ENCODE data around the gene TBC1D24. TPM values are rescaled to one million over a fixed set of nuclear protein-coding genes. Genes with fewer than 3 reads are reported as not detected.

The TBC1D24 gene
- total RNA-seq, 2 experiments from 2014 or later = 16.6 to 16.7 TPM

DNA sequence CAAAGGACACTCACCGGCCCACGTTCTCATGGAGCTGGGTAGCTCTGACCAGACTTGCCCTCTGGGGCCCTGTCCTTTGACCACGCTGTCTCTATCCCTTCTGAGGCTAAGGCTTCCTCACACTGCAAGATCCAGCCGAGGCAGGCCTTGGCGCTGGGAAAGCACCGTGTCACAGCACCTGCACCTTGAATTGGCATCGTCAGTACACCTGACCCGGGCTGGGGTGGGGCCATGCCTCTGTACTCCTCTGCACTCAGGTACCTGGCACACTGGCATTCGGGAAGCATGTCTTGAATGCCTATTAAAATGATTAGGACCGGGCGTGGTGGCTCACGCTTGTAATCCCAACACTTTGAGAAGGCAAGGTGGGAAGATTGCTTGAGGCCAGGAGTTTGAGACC, 6.0 kb downstream of the TBC1D24 start:
- DNase-seq = no peak
- Mint-ChIP-seq H3K4me1 (ENCODE audit: low read depth) (peaks cover 13% of the 10 kb centered on the region), H3K9me3 (no peaks in the 10 kb centered on the region), H3K27me3 (no peaks in the 10 kb centered on the region), H3K27ac (no peak overlapping the region), H3K36me3 (ENCODE audit: low read depth) (no peaks in the 10 kb centered on the region), H3K4me3 (no peak overlapping the region)
- CTCF ChIA-PET = no interaction called here
- POLR2A ChIA-PET = interaction anchor here (1.7 kb wide), 1 partner anchor 32 kb away, joined by 5 read pairs; no protein-coding TSS in a partner anchor
- TF ChIP-seq, protein P1, sequence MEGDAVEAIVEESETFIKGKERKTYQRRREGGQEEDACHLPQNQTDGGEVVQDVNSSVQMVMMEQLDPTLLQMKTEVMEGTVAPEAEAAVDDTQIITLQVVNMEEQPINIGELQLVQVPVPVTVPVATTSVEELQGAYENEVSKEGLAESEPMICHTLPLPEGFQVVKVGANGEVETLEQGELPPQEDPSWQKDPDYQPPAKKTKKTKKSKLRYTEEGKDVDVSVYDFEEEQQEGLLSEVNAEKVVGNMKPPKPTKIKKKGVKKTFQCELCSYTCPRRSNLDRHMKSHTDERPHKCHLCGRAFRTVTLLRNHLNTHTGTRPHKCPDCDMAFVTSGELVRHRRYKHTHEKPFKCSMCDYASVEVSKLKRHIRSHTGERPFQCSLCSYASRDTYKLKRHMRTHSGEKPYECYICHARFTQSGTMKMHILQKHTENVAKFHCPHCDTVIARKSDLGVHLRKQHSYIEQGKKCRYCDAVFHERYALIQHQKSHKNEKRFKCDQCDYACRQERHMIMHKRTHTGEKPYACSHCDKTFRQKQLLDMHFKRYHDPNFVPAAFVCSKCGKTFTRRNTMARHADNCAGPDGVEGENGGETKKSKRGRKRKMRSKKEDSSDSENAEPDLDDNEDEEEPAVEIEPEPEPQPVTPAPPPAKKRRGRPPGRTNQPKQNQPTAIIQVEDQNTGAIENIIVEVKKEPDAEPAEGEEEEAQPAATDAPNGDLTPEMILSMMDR (IDR thresholded peaks at IDR 0.05) = no peak
- no peak for ATAC-seq
- intact Hi-C loops (cut with micrococcal nuclease) = no loop called here

GRCh38 chr16:2481676-2482075, 6.7 kb downstream of the TBC1D24 start:
- DNase-seq (no peak), ATAC-seq (no peak)
- H3K4me1 Mint-ChIP-seq (ENCODE audit: low read depth) = peaks cover 14% of the 10 kb centered on the region
- ChIA-PET CTCF (no interaction called here), POLR2A (interaction anchor here (1.3 to 1.7 kb wide), 2 partner anchors 12 to 31 kb away, joined by 3 to 5 read pairs; no protein-coding TSS in a partner anchor)
- no peaks in the 10 kb centered on the region for H3K36me3 Mint-ChIP-seq (ENCODE audit: low read depth)
- intact Hi-C loops (cut with micrococcal nuclease) = no loop called here
- H3K4me3 Mint-ChIP-seq = no peak overlapping the region
- no peaks in the 10 kb centered on the region for H3K27me3 Mint-ChIP-seq
- no peak overlapping the region for H3K27ac Mint-ChIP-seq
- TF ChIP-seq, protein P1 (IDR thresholded peaks at IDR 0.05) = no peak
- no peaks in the 10 kb centered on the region for H3K9me3 Mint-ChIP-seq

- TF ChIP-seq, protein P1 (IDR thresholded peaks at IDR 0.05) = no peak
- no peaks in the 10 kb centered on the region for H3K36me3 Mint-ChIP-seq (ENCODE audit: low read depth)
- no peak overlapping the region for H3K27ac Mint-ChIP-seq
Measured at GRCh38 chr16:2482249-2482648, 7.3 kb downstream of the TBC1D24 start.

DNA sequence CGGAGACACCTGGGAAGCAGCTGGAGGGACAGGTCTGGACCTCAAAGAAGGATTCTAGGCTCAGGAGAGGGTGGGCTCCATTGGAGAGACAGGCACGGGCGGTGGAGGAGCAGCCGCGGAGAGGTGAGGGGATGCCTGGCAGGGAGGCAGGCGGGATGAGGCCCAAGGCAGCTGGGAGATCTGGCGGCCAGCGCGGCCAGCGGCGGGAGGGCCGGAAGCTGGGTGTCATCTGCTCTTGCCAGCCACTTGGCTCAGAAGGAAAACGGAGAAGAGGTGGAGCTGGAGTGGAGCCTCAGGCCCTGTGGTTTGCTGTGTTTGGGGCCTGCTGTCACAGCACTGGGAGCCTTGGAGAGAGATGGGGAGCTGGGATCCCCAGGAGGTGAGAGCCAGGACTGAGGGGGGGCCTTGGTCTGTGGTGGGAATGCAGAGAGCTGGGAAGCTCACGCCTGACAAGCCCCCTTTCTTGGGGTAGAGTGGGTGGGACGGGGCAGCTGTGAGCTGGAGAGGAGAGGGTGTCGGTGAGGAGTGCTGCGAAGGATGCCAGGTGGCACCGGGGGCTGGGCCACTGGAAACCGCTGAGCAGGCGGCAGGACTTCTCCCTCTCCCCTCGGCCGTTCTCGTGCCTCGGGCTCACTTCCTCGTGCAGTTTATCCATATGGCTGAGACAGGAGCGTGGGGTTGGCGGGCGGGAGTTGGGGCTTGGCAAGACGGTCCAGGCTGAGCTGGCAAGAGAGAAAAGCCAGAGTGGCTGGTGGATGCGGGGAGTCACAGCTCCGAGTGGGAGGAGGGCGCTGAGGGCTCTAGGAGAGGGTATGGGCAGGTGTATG, 8.0 kb downstream of the TBC1D24 start:
- H3K27ac Mint-ChIP-seq = no peak overlapping the region
- TF ChIP-seq, protein P1 (IDR thresholded peaks at IDR 0.05) = no peak
- ChIA-PET POLR2A (interaction anchor here (0.8 to 1.3 kb wide), 2 partner anchors 13 to 32 kb away, joined by 3 to 4 read pairs; no protein-coding TSS in a partner anchor), CTCF (no interaction called here)
- no peak overlapping the region for H3K4me3 Mint-ChIP-seq
- H3K36me3 Mint-ChIP-seq (ENCODE audit: low read depth) = no peaks in the 10 kb centered on the region
- intact Hi-C loops (cut with micrococcal nuclease) = no loop called here
- no peaks in the 10 kb centered on the region for H3K27me3 Mint-ChIP-seq
- no peaks in the 10 kb centered on the region for H3K9me3 Mint-ChIP-seq
- DNase-seq (no peak), ATAC-seq (no peak)
- H3K4me1 Mint-ChIP-seq (ENCODE audit: low read depth) = peaks cover 18% of the 10 kb centered on the region

More at GRCh38 chr16:2482249-2482648, 7.3 kb downstream of the TBC1D24 start:
- H3K4me3 Mint-ChIP-seq = no peak overlapping the region
- POLR2A ChIA-PET = interaction anchor here (0.8 to 1.3 kb wide), 2 partner anchors 12 to 33 kb away, joined by 3 to 4 read pairs; no protein-coding TSS in a partner anchor
- intact Hi-C loops (cut with micrococcal nuclease) = no loop called here
- CTCF ChIA-PET = no interaction called here
- DNase-seq (no peak), ATAC-seq (no peak)
- H3K27me3 Mint-ChIP-seq = no peaks in the 10 kb centered on the region
- no peaks in the 10 kb centered on the region for H3K9me3 Mint-ChIP-seq
- peaks cover 18% of the 10 kb centered on the region for H3K4me1 Mint-ChIP-seq (ENCODE audit: low read depth)
